ENCODE results near the gene ANKMY1.
A peak's percentile ranks its signal among the peaks of the same experiment; 100 is the strongest.

Gene ANKMY1

DNA sequence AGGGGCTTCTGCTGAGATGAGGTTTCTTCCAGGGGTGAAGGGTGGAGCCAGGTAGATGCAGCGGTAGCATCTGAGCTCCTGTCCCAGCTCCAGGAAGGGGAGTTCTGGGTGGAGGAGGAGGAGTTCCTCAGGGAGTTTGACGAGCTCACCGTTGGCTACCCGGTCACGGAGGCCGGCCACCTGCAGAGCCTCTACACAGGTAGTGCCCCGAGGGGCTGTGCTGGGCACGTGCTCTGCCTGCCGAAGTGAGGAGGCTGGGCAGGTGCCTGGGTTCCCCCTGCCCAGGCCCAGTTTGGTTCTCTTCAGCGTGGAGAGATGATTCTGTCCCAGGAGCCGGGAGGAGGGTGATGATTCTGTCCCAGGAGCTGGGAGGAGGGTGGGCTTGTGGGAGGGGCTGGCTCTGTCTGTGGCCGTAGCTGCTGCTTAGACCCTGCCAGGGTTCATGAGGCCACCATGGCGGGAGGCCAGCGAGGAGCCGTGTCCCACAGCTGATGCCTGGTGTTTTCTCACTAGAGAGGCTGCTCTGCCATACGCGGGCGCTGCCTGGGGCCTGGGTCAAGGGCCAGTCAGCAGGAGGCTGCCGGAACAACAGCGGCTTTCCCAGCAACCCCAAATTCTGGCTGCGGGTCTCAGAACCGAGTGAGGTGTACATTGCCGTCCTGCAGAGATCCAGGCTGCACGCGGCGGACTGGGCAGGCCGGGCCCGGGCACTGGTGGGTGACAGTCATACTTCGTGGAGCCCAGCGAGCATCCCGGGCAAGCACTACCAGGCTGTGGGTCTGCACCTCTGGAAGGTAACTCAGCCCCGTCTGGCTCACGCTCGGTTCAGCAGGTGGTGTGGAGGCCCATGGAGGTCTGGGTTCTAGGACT lies 37.0 kb upstream of the ANKMY1 start:
- DNase-seq: no peak

DNA sequence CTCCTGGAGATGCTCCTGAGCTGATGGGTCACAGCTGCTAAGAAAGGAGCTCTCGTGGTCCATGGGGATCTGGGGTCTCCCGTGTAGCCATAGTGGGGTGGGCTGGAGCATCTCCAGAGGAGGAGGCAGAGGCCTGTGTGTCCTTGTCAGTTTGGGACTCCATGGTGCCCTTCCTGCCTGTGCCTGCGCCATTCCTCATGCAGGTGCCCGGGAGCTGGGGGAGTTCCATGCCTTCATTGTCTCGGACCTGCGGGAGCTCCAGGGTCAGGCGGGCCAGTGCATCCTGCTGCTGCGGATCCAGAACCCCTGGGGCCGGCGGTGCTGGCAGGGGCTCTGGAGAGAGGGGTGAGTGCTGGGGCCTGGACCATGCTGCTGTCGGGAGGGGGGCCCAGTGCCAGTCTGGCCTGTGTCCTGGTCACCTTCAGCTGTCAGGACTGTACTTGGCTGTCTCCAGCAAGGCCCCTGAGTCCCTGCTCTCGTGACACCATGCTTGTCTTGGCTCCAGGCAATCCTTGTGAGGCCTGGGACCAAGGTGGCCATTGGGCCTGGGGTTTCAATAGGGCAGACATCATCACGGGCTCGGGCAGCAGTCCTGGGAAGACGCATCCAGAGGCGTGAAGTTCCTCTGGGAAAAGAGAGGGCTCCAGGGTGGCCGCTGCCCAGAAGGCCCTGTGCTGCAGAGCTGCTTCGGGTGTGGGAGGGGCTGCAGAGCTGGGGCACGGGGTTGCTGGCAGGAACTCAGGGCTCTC lies 36.1 kb upstream of the ANKMY1 start:
- DNase-seq: no peak

DNA sequence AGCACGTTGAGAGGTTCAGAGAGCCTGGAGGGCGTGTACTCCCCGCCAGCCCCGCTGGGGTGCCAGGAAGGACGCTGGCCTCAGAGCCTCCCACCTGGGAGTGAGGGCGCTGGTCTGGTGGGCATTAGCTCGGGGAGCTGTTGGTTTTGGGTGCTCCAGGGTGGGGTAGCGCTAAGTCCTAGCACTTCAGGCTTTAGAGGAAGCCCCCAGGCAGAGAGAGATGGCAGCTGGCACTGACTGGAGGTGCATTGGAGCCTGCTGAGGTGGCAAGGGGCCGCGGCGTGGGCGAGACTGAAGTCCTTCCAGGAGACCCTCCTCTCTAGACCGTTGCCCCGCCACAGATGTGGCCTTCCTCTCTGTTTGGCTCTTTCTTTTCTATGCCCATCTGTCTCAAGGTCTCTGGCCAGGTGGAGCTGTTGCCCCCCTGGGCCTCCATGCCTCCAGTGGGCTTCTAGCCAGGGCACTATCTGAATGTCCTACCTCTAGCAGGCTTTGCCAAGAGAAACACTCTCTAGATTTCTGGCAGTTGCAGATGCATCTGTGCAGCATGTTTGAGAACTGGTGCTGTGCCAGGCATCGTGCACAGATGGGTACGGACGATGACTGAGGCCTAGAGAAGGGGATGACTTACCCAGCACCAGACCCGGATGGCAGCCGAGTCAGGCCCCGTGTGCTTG lies 35.4 kb upstream of the ANKMY1 start:
- DNase-seq: no peak

DNA sequence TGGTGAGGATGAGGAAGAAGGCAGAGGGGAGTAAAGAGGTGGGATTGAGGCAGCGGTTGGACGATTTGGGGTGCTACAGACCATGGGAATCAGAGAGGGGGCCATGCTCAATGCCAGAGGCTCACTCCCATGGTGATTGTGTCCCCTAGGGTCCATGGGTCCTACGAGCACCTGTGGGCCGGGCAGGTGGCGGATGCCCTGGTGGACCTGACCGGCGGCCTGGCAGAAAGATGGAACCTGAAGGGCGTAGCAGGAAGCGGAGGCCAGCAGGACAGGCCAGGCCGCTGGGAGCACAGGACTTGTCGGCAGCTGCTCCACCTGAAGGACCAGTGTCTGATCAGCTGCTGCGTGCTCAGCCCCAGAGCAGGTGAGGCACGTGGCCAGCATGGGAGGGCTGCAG lies 34.0 kb upstream of the ANKMY1 start:
- no peak for DNase-seq

DNA sequence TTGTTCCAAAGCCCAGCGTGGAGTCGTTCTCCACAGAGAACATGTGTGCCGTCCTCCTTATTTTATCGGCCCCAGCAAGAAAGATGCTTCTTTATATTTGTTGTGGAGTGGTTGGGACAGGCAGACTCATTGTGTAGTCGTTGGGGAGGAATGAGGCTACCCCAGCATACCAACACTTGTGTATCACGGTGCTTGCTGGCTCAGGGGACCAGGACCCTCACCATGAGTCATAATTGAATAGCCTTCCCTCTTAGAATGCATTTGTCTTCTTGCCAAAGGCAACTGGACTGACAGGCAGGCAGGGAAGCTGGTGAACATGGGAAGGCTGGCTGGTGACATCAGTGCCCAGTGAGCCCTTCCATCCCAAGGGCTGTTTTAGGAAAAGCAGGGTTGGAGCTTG lies 33.4 kb upstream of the ANKMY1 start:
- DNase-seq: no peak

DNA sequence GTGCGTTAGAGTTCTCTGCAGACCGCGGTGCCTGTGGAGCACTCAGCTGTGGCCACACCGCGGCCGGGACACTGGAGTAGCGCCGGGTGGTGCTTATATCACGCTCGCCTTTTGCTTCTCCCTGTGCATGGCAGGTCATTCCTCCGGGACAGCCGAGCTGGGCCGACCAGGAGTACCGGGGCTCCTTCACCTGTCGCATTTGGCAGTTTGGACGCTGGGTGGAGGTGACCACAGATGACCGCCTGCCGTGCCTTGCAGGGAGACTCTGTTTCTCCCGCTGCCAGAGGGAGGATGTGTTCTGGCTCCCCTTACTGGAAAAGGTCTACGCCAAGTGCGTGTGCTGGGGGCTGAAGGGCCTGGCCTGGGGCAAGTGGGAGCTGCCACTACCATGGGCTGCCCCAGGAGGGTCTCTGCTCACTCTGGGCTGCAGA lies 32.9 kb upstream of the ANKMY1 start:
- no peak for DNase-seq

DNA sequence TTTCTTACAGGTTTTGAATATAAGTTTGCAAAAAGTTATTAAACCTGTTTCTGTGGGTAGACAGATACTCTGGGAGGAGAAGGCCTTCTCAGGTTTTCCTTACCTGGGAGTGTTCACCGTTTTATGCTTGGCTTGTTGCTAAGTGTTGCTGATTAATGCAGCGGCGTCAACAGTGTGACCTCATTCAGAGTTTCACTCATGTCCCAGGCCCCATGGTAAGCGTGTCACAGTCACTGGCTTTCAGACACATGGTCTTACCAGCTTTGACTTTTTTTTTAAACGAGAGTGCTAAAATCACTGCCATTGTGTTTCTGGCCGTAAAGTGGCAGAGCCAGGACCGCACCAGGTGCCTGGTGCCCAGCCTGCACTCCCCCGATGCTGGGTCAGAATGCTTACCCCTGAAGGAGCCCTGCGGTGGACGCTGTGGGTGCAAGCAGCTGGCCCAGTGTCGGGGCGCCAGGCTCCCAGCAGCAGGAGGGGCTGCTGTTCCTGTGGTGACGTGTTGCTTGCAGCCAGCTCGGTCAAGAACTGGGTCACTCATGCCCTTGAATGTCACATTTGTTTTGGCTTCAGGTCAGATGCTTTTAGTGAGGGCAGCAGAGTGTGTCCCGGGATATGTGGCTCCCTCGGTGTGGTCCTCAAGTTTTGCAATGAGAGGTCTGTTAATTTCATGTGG lies 32.2 kb upstream of the ANKMY1 start:
- no peak for DNase-seq

DNA sequence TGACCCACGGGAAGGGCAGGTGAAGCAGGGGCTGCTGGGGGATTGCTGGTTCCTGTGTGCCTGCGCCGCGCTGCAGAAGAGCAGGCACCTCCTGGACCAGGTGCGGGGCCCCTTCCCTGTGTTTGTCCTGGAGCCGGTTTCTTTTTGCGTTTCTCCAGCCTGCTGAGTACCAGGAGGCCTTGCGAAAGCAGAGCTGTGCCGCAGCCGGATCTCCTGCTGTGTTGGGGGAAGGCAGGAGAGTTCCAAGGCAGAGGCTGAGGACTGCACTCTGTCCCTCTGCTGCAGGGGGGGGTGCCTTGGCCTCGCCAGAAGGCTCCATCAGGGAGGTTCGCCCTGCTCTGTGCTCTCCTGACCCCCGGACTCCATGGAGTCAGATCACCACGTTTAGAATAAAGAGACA lies 31.6 kb upstream of the ANKMY1 start:
- no peak for DNase-seq

DNA sequence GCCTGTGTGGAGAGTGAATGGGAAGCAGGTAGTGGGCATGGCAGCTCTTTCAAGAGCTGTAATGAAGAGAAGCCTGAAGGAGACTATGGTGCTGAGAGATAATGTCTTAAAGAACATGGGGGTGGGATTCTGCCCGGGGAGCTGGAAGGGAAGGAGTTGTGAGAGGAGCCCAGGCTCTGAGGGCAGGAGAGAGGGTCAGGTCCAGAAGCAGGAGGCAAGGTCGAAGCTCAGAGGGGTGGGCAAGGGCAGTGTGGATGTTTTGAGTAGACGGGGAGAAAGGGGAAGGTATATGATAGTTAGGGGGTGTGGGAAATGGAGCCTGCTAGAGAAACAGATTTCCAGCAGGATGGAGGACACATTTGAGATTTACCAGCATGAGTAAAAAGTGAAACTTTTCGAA lies 30.9 kb upstream of the ANKMY1 start:
- no peak for DNase-seq

DNA sequence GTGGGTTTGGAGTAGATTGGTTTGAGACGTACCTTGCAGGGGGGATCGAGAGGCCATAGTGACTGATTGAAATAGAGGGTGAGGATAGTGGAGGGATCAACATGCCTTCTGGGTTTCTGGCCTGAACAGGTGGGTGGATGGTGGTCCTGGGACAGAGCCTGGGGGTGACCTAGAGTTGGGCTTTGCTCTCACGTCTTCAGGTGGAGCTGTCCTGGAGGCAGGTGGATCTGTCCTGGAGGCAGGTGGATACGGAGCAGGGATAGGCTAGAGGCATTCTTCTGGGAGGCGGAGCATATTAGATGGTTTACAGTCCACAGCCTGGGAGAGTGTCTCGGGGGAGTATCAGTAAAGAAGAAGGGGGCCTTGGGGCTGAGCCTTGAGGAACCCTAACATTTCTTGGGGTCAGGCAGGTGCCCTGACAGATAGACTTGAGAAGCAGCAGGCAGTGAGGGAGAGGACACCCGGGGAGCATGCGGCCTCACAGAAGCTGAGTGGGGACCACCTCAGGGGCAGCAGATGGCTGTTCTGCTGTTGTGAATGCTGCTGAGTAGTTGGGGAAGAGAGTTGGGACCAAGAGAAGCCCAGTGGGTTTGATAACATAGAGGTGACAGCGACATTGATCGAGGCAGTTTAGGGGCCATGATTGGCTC lies 30.3 kb upstream of the ANKMY1 start:
- no peak for DNase-seq

DNA sequence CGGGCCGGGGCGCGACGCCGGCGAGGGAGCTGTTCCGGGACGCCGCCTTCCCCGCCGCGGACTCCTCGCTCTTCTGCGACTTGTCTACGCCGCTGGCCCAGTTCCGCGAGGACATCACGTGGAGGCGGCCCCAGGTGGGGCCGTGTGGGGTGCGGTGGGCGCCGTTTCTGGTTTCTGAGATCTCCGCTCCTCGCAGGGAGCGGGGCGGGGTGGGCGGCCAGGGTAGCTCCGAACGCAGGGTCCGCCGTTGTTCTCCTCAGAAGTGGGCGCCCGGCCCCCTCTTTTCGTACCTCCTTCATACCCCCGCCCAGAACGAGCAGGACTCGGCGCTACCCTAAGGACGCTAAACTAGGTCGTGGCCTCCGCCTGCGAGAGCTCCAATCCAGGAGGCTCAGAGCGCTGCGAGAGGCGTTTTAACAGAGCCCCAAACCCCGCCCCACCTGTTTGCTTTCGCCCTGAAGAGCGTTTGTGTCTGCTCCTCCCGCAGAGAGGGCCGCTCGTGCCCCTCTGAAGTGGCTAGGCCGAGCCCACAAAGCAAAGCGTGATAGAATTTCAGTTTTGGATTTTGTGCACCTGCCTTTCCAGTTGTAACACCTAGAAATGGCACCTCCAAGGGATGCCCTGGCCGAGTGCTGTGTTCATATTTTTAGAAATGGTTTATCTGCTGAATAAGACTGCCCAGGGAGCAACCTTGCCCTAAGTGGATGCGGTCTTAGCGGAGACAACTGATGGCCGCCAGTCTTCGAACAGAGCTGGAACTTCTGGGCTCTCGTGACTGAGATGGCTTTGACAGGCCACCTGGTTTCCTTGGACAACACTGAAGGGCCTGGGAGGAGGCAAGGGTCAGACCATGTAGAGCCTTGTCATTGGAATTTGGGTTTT lies 29.4 kb upstream of the ANKMY1 start:
- peak; percentile 59 for DNase-seq

DNA sequence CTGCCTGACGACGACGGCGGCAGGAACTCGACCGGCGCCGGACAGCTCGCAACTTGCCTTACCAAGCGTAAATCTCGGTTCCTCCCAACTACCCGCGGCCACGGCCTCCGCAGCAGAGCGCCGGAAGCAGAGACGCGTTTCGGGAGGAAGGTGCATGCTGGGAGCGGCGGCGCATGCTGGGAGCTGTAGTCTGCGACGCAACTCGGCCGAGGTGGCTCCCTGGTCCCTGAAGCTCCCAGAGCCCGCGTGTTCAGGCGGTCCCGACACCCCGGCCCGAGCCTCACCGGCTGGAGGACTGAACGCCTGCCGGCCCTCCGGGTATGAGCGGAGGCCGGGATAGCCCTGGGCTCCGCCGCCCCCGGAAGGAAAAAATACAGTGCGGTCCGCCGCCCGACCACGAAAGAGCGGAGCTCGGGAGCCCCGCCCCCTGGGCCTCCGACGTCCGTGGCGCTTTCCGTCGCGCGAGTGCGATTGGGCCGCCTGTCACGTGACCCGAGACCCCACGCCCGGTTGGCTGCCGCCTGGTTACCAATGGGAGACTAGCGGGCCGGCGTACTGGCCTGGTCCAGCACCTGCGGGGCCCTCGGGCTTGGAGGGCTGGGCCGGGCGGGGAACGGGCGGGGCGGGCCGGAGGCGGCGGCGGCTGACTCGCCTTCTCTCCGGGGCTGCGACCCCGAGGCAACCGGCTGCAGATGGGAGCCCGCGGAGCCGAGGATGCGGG lies 28.6 kb upstream of the ANKMY1 start, which contains the start of gene CAPN10:
Gene CAPN10, plus strand, starts transcription at position 537 of the 721 bp plus-strand sequence. Its CDS starts 178 bp downstream, at position 715.
- DNase-seq: peak; percentile 96

DNA sequence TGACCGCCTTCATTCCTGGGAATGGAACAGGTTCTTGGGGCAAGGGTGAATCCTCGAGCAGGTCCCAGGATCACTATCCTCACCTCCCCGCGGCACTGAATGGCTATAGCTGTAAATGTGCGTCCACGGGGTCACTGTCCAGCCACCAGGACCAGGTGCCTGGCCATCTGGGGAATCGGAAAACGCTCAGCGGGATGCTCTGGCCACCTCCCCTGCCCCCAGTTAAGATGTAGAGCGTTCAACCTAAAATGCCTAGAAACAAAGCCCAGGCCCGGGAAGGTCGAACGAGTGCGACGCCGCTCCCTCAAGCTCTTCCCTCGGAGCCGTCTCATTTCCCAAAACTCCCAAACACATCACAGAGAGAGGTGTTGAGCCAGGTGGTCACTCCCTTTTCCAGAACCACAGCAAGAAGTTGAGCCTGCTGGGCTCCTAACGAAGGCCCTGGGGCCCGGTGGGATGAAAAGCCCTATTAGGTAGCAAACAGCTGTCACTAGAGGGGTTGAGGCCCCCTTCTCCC lies 28.0 kb upstream of the ANKMY1 start:
- DNase-seq: no peak

DNA sequence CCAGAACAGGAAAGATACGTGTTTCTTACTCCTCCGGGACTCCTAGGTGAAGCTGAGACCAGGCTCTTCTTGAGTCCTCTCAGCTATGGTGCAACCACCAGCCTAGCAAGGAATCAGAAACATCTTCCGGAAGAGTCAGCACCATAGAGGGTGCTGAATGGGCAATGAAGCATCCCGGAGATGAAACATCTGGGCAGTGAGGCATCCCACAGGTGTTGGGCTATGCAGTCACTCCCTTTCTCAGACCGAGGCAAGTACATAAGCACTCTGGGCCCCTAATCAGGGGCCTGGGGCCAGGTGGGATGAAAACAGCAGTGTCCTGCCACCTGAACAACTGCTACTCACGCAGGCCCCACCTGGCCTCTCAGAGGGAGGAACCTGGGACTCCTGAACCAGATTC lies 27.3 kb upstream of the ANKMY1 start:
- DNase-seq: no peak

DNA sequence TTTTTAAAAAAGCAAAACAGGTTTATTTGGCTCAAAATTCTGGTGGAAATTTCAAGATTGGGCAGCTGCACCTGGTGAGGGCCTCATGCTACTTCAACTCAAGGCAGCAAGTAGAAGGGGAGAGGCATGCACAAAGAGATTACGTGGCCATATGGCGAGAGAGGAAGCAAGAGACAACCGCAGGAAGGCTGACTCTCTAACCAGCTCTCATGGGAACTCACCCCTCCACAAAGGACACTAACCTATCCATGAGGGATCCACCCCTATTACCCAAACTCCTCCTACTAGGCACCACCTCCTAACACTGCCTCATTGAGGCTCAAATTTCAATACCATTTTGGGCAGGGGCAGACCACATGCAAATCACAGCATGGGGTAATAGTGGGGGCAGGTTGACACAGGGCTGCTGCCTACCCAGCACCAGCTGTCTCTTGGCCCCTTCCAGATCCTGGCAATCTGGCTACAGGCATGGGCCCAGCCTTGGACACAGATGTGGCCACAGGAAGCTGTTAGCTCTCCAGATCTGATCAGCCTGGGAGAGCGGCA lies 26.8 kb upstream of the ANKMY1 start:
- no peak for DNase-seq

DNA sequence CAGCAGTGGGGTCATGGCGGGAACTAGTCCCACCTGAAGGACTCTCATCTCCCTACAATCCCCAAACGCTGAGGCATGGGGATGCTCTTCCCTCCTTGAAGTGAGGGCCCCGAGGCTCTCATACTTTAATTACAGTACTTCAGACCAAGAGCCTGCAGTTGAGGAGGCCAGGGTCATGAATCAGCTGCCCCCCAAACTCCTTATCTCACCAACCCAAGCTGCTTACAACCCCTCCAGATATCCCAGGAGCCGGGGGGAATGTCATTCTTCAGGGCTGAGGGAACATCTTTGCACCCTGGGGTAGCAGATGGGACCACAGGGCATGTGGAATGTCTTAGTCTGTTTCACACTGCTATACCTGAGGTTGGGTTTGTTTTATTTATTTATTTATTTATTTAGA lies 26.0 kb upstream of the ANKMY1 start:
- no peak for DNase-seq

DNA sequence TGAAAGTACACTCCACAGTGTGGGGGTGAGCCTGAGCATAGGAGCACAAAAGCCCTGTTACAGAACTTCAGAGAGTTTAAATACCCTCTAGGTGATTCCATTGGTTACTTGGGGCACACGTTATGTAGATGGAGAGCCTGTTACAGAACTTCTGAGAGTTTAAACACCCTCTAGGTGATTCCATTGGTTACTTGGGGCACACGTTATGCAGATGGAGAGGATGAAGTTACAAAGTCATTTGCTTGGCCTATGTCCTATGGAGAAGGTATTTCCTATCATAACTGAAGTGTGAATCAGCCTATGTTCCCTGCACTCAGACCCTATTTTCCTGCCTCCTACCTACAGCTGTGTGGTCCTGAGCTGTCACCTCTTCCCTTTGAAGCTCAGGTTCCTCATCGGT lies 25.0 kb upstream of the ANKMY1 start:
- no peak for DNase-seq

DNA sequence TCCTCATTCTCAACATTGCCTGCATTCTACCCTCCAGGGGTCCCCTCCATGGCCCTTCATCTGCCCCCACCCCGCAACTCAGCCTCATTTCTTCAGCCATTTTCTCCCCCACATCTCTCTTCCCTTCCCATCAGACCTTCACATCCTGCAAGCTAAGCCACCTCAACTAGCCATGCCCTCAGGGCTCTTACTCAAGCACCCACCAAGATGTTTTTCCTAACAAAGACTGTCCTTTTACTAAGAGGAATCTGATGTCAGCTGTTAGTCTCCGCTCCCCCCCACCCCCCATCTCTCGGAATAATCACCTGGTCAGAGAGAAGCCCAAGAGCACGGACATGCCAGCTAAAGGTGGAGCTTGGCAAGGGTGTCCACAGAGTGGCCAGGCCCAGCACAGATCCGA lies 24.0 kb upstream of the ANKMY1 start:
- no peak for DNase-seq

DNA sequence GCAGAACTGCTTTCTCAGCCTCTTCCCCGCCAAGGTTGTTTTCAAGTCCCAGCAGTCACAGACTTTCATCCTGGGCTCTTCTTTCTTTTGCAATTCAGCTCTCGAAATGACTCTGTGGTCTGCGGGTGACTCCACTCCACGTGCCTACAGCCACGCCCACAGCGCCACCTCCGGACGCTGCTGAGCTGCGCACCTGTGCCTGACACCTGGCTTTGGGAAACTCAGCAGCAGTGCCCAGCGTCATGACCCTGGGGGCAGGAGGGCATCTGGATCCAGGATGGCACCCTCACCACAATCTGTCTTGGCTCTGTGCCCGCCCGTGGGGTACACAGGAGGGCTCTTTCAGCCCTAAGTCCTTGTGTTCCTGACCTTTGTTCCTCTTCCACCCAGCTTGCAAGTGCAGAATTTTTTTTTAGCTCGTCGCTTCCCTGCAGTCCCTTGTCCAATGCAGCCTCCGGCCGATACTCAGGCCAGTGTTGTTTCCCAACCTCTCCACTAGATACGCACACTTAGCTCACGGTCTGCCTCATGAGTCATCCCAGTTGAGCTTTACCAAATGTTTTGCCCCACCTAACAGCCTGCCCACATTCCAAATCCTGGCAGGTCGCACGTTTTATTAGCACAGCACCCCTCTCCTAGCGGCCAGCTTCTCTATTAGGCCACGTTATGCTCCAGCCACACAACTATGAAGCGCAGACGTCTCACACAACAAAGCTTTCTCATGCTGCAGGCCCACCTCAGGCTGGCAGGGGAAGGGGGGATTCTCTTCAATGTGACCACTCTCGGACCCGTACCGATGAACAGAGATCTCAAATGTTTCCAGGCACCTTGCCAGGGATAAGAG lies 22.2 kb upstream of the ANKMY1 start:
- DNase-seq: peak; percentile 86
